ENCODE data around the gene GLIPR1L2.
"Not testable (repeated sequence)": the region's sequence is repeated elsewhere in the genome, so short reads cannot be mapped to it uniquely, and the experiment has no call there.

Gene GLIPR1L2

DNA sequence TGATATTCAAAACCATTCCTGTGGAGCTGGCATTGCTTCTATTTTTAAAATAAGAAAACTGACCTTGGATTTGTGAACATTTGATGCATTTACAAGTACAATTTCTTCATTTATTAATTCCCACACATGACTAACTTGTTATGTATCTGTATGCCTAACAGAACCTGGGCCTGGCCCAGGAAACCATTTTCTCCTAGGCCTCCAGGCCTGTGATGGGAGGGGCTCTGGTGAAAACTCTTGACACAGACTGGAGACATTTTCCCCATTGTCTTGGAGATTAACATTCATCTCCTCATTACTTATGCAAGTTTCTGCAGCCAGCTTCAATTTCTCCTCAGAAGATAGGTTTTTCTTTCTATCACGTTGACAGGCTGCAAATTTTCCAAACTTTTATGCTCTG lies 42.0 kb downstream of the GLIPR1L2 start:
- no peak for DNase-seq (ENCODE audit: low read depth, low spot score)

DNA sequence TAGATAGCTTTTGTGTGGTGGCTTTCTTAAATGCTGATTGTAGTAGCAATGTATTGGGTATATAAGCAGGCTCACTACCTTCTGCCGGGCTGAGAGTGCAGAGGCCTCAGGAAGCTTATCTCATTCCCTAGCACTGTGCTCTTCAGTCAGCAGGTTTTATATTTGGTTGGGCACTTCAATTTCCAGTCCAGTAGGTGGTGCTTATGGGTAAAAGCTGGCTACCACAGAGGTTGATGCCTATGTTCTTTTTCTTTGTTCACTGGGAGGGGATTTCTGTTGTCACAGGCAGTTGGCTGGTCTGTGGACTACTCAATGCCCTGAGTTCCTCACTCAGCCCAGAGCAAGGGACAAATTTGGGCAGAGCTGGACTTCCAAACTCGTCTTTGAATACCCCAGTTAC lies 46.7 kb downstream of the GLIPR1L2 start:
- no peak for DNase-seq (ENCODE audit: low read depth, low spot score)

DNA sequence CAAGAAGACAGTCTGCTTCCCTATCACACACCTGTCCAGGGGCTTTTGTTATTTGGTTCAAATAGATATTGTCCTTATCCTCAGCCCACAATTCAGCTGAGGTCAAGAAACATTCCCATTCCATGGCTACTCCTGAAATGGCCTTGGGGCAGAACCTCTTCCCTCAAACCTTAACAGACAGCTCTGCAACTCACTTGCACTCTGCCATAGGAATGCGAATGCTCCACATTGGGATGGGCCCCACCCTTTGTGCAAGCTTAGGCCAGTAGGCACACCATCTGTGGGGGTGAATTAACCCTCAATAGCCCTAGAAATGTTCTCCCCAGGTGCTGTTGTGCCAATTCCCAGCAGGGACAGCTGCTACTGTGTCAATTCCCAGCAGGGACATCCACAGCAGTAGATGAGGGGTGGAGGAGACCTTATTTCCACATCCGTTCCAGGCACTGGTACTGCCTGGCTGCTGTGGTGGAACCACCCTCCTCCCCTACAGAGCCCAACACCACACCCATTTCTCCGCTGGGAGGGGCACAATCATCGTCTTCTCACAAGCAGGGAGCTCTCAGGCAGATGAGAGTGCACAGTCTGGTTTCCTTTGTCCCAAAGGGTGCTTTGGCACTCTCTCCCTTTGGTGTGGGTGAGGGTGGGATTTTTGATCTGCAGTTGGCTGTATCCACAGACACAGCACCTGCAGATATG lies 47.3 kb downstream of the GLIPR1L2 start:
- DNase-seq (ENCODE audit: low read depth, low spot score) = no peak

DNA sequence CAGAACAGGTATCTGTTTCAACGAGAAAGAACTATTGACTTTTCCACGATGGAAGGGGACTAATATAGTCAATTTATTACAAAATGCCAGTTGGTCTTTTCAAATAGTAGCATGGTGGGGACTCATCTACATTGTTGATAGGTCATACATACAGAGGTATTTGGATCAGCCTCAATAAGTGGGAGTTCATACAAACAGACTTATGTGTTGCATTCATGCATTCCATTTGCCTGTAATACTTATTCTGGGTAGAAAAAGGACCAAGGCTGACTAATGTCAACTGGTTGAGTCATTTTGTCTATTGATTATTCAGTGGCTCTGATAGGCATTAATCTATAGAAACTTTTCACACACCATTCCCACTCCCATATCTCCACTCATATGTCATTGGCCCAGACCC lies 48.2 kb downstream of the GLIPR1L2 start:
- DNase-seq (ENCODE audit: low read depth, low spot score) = no peak

DNA sequence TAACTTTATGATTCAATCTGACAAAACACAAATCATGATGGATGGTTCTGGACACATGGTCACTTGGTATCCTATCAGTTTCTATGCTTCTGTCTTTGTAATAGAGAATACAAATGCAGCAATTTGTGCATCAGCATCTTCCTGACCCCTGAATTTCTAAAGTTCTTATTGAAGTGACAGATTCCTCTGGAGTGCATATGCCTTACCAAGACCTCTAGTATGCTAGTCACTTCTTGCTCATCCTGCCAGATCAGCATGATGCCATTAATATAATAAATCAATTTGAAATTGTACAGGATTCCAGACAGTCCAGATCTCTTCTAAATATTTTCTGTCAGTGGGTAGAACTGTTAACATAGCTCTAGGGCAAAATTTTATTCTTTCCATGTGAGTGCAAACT lies 49.0 kb downstream of the GLIPR1L2 start:
- DNase-seq (ENCODE audit: low read depth, low spot score) = no peak

DNA sequence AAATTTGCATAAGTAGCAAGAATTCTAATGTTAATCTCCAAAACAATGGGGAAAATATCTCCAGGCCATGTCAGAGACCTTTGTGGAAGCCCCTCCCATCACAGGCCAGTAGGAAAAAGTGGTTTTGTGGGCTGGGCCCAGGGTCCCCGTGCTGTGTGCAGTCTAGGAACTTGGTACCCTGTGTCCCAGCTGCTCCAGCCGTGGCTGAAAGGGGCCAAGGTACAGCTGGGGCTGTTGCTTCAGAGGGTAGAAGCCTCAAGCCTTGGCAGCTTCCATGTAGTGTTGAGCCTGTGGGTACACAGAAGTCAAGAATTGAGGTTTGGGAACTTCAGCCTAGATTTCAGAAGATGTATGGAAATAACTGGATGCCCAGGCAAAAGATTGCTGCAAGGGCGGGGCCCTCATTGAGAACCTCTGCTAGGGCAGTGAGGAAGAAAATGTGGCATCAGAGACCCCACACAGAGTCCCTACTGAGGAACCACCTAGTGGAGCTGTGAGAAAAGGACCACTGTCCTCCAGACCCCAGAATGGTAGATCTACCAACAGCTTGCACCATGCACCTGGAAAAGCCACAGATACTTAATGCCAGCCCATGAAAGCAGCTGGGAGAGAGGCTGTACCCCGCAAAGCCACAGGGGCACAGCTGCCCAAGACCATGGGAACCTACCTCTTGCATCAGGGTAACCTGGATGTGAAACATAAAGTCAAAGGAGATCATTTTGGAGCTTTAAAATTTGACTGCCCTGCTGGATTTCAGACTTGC lies 51.0 kb downstream of the GLIPR1L2 start:
- not testable (repeated sequence) for DNase-seq (ENCODE audit: low read depth, low spot score)

DNA sequence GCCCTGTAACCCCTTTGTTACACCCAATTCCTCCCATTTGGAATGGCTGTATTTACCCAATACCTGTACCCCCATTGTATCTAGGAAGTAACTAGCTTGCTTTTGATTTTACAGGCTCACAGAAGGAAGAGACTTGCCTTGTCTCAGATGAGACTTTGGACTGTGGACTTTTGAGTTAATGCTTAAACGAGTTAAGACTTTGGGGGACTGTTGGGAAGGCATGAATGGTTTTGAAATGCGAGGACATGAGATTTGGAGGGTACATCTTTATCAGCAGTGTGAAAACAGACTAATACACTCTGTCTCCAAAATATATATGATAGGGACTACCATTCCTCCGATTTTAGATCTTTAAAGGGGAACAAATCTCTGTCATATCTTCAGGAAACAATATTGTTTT lies 51.6 kb downstream of the GLIPR1L2 start:
- not testable (repeated sequence) for DNase-seq (ENCODE audit: low read depth, low spot score)

DNA sequence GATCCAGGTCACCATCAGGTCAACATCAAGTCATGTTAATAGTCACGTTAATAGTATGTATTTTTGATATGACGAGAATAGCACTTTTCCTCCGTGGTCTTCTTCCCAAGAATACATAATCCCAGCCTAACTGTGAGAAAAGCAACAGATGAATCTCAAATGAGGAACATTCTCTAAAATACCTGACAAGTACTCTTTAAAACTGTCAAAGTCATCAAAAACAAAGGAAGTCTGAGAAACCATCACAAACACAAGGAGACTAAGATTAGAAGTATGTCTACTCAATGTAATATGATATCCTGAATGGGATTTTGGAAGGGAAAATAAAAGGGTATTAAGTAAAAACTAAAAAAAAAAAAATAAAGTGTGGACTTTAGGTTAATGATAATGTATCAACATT lies 52.8 kb downstream of the GLIPR1L2 start:
- DNase-seq (ENCODE audit: low read depth, low spot score) = no peak

DNA sequence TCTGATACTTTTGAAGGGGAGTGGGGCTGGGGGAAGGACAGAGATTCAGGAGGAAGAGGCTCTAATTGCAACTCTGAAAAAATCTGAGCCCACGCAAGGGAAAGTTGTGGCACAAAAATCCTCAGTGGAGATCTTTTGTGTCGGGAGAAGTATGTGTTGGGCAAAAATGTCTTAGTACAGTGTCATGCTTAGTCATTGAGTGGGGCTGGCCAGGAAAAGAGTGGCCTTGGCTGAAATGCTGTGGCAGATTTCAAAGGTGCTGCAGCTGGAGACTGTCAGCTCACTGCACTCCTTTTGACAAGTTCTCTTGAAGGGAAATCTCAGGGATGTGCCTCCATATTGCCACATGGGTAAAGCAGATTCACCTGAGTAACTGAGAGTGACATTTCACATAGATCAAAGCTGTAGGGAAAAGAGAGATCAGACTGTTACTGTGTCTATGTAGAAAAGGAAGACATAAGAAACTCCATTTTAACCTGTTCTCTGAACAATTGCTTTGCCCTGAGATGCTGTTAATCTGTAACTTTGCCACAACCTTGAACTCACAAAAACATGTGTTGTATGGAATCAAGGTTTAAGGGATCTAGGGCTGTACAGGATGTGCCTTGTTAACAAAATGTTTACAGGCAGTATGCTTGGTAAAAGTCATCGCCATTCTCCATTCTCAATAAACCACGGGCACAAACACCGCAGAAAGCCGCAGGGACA lies 53.7 kb downstream of the GLIPR1L2 start:
- DNase-seq (ENCODE audit: low read depth, low spot score) = no peak

DNA sequence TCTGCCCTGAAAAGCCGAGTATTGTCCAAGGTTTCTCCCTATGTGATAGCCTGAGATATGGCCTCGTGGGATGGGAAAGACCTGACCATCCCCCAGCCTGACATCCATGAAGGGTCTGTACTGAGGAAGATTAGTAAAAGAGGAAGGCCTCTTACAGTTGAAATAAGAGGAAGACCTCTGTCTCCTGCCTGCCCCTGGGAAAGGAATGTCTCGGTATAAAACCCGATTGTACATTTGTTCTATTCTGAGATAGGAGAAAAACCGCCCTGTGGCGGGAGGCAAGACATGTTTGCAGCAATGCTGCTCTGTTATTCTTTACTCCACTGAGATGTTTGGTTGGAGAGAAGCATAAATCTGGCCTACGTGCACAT lies 54.2 kb downstream of the GLIPR1L2 start:
- DNase-seq (ENCODE audit: low read depth, low spot score) = not testable (repeated sequence)

DNA sequence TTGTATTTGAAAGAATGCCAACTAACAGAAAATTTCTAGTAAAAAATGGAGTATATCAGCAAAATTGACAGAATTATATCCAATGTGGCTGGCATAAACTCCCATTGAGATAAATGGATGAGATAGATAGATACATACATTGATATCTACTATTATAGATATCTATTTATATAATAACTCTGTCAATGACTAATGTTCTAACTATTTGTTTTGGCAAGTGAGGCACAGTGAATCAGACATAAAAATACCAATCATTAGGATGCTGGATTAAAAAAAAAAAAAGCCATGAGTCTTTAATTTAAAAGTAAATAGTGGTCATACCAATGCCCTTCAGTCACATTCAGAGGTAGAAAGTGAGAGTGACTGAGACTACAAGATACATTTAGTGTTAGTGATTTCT lies 56.0 kb downstream of the GLIPR1L2 start:
- no peak for DNase-seq (ENCODE audit: low read depth, low spot score)

DNA sequence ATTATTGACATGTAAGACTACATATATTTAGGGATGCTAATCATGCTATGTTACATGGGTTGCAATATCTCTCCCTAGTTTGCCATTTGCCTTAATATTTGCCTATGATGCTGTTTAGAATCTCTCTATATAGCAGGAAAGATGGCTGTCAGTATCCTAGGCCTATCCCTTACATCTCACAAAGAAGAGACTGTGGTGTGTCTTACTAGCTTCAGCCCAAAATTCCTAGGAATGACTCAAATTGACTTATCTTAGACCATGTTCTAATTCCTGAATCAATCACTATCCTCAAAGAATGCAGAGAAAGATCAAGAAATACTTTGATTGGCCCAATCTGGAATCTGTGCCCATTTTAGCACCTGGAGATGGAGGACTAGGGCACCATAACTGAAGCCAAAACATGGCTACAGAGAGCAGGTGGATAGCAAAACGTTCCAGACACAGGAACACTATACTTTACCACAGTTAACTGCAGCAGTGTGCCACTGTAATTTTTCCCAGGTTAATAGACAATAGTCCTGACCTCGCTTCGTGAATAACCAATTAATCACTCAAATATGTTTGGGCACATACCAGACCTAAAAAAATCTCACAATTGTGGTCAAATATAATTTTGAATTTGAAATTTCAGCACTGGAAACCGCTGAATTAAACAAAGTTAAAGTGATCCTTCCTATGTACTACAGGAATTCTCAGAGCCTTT lies 57.0 kb downstream of the GLIPR1L2 start:
- no peak for DNase-seq (ENCODE audit: low read depth, low spot score)

DNA sequence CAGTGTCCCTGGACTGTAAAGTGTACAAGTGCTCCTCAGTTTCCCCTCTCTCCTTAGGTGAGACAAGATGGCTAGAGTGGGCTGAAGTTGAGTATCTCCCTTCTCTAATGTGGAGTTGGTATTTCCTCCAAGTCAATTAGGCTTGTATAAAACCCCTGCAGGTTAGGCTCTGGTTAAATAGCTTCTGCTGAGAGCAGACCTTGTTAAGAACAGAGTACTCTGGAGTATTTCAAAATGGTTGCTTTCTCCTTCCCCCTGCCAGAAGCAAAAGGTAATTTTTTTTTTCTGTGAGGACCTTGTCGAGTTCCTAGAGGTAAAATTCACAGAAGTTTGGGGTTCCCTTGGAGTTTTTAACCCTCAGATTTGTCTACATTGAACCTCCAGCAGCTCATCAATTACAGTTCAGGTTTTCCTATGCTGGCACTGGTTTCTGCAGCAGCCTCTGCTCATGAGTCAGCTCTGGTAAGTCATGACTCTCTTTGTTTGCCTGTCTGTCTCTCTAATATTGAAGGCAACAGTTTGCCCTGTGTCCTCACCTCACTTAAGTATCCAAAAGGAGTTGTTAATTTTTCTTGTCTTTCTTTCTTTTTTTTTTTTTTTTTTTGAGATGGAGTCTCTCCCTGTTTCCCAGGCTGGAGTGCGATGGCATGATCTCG lies 61.9 kb downstream of the GLIPR1L2 start:
- no peak for DNase-seq (ENCODE audit: low read depth, low spot score)

DNA sequence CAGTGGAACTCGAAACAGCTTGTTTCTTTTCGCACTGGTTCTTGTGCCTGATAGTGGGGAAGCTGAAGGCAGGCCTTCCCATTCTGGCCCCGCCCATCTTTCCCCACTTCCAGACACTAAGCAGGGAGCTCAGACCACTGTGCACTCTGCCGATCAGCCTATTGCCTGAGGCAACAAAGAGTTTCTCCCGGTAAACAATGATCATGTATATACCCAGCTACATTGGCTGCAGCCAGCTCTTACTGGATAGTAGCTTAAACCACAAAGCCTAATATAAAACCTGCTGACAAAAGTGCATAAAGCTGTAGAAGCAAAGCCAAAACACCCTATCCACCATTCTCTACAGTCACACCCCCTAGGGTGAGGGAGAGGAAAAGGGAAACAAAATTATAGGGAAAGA lies 65.0 kb downstream of the GLIPR1L2 start:
- DNase-seq (ENCODE audit: low read depth, low spot score) = no peak

DNA sequence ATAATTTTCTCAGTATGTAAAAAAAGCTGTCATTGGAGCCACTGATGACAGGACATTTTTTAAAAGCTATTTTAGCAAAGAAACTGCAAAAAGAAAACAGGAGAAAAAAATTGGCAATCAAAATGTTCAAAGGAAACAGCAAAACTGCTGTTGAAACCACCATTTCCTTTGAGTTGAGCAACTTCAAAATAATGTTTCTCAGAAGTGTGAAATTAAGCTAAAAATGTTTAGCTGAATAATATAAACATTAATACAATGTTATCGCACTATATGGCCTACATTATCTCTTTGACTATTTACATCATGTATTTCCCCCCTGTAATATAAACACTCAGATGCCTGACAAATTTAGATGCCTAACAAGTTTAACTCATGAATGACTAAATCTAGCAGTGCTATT lies 66.3 kb downstream of the GLIPR1L2 start:
- no peak for DNase-seq (ENCODE audit: low read depth, low spot score)

DNA sequence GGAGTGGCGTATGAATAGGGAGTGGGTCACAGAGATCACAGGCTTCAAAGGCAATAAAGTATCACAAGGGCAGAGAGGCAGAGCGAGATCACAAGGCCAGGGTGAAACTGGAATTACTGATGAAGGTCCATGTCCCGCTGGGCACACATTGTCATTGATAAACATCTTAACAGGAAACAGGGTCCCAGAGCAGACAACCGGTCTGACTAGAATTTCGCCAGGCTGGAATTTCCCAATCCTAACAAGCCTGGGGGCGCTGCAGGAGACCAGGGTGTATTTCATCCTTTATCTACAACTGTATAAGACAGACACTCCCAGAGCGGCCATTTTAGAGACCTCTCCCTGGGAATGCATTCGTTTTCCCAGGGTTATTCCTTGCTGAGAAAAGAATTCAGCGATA lies 67.0 kb downstream of the GLIPR1L2 start:
- not testable (repeated sequence) for DNase-seq (ENCODE audit: low read depth, low spot score)

DNA sequence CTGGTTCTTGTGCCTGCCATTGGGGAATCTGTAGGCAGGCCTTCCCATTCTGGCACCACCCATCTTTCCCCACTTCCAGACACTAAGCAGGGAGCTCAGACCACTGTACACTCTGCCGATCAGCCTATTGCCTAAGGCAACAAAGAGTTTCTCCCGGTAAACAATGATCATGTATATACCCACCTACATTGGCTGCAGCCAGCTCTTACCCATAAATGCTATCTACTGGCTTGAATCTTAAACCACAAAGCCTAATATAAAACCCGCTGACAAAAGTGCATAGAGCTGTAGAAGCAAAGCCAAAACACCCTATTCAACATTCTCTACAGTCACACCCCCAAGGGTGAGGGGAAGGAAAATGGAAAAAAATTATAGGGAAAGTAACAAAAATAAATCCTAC lies 68.9 kb downstream of the GLIPR1L2 start:
- no peak for DNase-seq (ENCODE audit: low read depth, low spot score)

DNA sequence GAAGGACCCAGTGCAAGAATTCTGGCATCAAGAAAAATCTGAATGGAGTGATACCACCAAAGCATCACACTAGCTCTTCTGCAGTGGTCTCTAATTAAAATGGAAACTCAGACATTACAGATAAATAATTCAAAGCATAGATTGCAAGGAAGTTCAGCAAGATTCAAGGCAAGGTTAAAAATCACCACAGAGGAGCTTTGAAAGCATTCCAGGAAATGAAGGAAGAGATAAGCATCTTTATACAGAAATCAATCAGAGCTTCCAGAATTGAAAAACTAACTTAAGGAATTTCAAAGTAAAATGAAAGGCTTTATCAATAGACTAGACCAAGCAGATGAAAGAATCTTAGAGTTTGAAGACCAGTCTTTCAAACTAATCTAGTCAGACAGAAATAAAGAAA lies 69.3 kb downstream of the GLIPR1L2 start:
- no peak for DNase-seq (ENCODE audit: low read depth, low spot score)

DNA sequence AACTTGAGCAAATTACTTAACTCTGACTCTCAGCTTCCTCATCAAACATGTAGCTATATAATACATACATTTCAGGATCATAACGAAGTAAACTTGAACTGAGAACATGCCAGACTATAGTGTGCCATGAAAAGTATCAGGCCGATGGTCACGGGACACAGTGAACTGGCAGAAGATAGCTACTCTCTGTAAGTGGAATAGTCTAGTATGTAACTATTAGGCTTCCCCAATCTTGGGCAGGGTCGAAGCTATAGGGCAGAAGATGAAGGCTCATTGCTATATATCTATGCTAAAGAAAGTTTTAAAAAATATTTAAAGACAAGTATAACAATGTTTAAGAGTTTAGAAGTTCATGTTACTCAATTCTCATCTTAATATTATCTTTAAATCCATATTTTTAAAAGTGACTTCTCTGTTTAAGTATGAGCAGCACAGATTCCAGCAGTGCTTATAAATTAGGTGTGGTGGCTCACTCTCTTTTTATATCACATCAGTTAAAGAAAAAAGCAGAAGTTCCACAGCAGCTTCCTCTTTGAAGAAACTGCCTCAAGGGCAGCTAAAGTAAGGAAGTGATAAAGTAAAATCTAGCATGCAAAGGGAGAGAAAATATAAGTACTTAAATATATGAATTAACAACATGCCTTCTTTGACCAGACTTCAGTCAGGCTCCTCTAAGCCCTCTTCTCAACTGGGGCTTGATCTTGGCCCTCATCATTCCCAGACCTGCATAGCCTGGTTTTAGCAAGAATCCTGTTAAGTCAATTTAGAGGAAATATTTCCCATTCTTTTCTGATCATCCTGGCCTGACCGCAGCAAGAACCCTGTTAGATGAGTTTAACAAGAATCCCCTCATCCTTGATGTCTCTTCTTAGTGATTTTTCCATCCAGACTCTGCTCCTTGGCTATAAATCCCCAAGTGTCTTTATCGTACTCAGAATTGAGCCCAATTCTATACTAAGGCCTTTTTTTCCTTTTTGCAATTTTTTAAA lies 81.3 kb downstream of the GLIPR1L2 start:
- no peak for DNase-seq (ENCODE audit: low read depth, low spot score)

DNA sequence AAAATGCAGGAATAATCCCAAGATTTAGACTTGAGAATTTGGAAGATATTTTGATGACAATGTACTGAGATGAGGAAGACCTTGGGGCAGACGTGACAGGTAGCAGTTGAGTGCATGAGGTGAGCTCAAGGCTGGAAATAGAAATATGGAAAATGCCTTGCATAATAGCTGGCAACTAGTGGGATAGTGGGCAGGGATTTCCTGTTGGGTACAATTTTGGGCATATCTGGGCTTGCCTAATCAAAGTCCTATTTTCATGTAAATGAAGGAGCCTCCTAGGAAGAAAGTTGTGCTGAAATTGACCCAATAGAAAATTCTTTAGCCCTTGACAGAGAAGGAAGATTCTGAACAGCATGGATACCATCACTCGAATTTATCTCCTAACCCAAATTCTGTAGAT lies 83.2 kb downstream of the GLIPR1L2 start:
- DNase-seq (ENCODE audit: low read depth, low spot score) = no peak

Measured in activated CD4-positive, CD25-positive, alpha-beta regulatory T cell treated with anti-CD3 and anti-CD28 coated beads, Interleukin-2, amount 50 U/mL, for 16 hours (primary cell).